Spleen (tissue), 11 donors: ENCODE results near the gene OTUD6A. TPM values are rescaled to one million over a fixed set of nuclear protein-coding genes. Genes with fewer than 3 reads are reported as not detected.

Experiments
- DNase-seq: peaks from one replicate; pipeline ENCODE4 v3.0.0-alpha.2; 2020
- H3K27ac ChIP-seq, 8 donors: fragments of 200-600 bp; sonication (generic) in 7 of 8; 1 replicate in 4 of 8; 2 replicates in 4 of 8; pipeline versions ENCODE4 v1.5.0 to v1.8.0; 2016 to 2021; ENCODE audit warnings: inconsistent platforms in 4 of 8, mild to moderate bottlenecking in 4 of 8, moderate library complexity in 1 of 8
- H3K27me3 ChIP-seq, 7 donors: fragments of 200-600 bp; sonication (generic) in 6 of 7; replicated peaks in 1 of 7; 1 replicate in 4 of 7; 2 replicates in 3 of 7; pipeline versions ENCODE4 v1.5.0 to v1.8.0; 2016 to 2021; ENCODE audit warnings: inconsistent platforms in 3 of 7, mild to moderate bottlenecking in 1 of 7
- H3K36me3 ChIP-seq, 6 donors: fragments of 200-600 bp; sonication (generic) in 5 of 6; 1 replicate in 4 of 6; 2 replicates in 2 of 6; pipeline versions ENCODE4 v1.5.0 to v1.8.0; 2016 to 2021; ENCODE audit warnings: inconsistent platforms in 2 of 6
- H3K4me1 ChIP-seq, 6 donors: fragments of 200-600 bp; sonication (generic) in 5 of 6; 1 replicate in 3 of 6; 2 replicates in 3 of 6; pipeline versions ENCODE4 v1.5.0 to v1.8.0; 2016 to 2021; ENCODE audit warnings: inconsistent platforms in 3 of 6
- H3K4me3 ChIP-seq, 8 donors: fragments of 200-600 bp; sonication (generic) in 7 of 8; 1 replicate in 4 of 8; 2 replicates in 4 of 8; pipeline versions ENCODE4 v1.5.0 to v1.8.0; 2016 to 2021; ENCODE audit warnings: inconsistent platforms in 4 of 8, mild to moderate bottlenecking in 4 of 8, moderate library complexity in 2 of 8
- H3K9me3 ChIP-seq, 8 donors: fragments of 200-600 bp; sonication (generic) in 7 of 8; 1 replicate in 4 of 8; 2 replicates in 4 of 8; pipeline versions ENCODE4 v1.5.0 to v1.8.0; 2016 to 2021; ENCODE audit warnings: inconsistent platforms in 4 of 8
- POLR2A ChIP-seq, 3 donors: fragments of 450-650 bp; IDR thresholded peaks; one replicate each; pipeline ENCODE4 v1.5.1; 2017; ENCODE audit warnings: antibody characterized with exemption in 3 of 3, mild to moderate bottlenecking in 1 of 3
- POLR2AphosphoS5 ChIP-seq, 3 donors: sonication (generic); formaldehyde crosslinking; IDR thresholded peaks; one replicate each; pipeline ENCODE4 v1.5.1; 2017; ENCODE audit warnings: antibody characterized with exemption in 3 of 3
- WGBS, 5 donors: extraction: QIAGEN DNeasy Blood & Tissue Kit in 3 of 5; methylation state at CpG; one replicate each; pipeline versions ENCODE4 v1.1.5 to v1.1.7; 2013 to 2018; 5-methylcytosine and 5-hydroxymethylcytosine counted together
- intact Hi-C: fragments of 100-400 bp; cut with DNase I; formaldehyde crosslinking; loops from one replicate; pipeline ENCODE4 v1.15.0; 2023; ENCODE audit warnings: low total_unique reads
- polyA plus RNA-seq, 3 donors: library from polyadenylated mRNA; stranded (reverse); fragments of 200-250 nt; gene quantifications; one replicate each; pipeline ENCODE4 v1.2.1, GENCODE V29; 2013
- total RNA-seq, 7 donors: library from RNA; depleted of rRNA in 3 of 7; stranded (reverse); fragments of >200 nt in 3 of 7; fragmentation: NEBNext Ultra II Directional in 4 of 7; extraction: Animal tissue kit (Norgen Biotek cat#: 25700) in 4 of 7; gene quantifications; one replicate each; pipeline versions ENCODE4 v1.1.0 to v1.2.1, GENCODE V29; 2016 to 2021
- TF ChIP-seq, protein P1 (sequence below), 11 experiments: fragments of 200-600 bp in 7 of 11; fragments of 450-650 bp in 4 of 11; sonication (generic) in 4 of 11; IDR thresholded peaks in 8 of 11; conservative IDR thresholded peaks in 3 of 11; 1 replicate in 7 of 11; 2 replicates in 4 of 11; pipeline versions ENCODE4 v1.4.0 to v1.8.0; 2016 to 2021; ENCODE audit warnings: antibody characterized with exemption in 11 of 11, inconsistent platforms in 4 of 11, mild to moderate bottlenecking in 1 of 11
- donor health status: healthy with polysubstance abuse.
- donor health status: DM: no; HTN: no; CAD: no; lungs with moderate emphysema.
- donor health status: DM: no; HTN: no; CAD: no.
- donor health status: Bipolar disorder and iron deficiency.
- donor health status: healthy.
- donor health status: DM: no; HTN: no; CAD: no.
- donor health status: DM: yes; HTN: yes; CAD: no.

The OTUD6A gene
- total and polyA plus RNA-seq, 10 donors: not detected

DNA sequence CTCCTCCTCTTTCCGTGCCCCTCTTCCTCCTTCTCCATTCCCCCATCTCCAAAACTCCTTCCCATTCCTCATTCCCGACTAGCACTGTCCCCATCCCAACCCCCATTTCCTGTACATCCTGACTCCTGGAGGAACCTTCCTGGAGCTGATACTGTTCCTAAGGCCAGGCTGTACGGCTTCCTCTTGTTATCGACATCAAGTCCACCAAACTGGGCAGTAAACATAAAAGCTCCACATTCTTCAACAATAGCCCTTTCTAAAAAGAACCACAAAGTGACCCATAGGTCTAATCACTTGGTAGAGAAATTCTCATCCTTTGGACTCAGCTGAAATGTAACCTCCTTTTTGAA lies 35.4 kb upstream of the OTUD6A start:
- H3K27ac ChIP-seq: no peak overlapping the region
- DNase-seq: no peak
- WGBS, 5 donors: 37 to 52% (median 43%) methylated on average over 4 of the region's 4 CpGs
- peaks cover 0 to 12% (median 0%) of the 10 kb centered on the region in 6 donors for H3K4me1 ChIP-seq
- H3K9me3 ChIP-seq: no peaks in the 10 kb centered on the region
- peaks cover 0 to 24% (median 0%) of the 10 kb centered on the region in 7 donors for H3K27me3 ChIP-seq
- TF ChIP-seq, protein P1, sequence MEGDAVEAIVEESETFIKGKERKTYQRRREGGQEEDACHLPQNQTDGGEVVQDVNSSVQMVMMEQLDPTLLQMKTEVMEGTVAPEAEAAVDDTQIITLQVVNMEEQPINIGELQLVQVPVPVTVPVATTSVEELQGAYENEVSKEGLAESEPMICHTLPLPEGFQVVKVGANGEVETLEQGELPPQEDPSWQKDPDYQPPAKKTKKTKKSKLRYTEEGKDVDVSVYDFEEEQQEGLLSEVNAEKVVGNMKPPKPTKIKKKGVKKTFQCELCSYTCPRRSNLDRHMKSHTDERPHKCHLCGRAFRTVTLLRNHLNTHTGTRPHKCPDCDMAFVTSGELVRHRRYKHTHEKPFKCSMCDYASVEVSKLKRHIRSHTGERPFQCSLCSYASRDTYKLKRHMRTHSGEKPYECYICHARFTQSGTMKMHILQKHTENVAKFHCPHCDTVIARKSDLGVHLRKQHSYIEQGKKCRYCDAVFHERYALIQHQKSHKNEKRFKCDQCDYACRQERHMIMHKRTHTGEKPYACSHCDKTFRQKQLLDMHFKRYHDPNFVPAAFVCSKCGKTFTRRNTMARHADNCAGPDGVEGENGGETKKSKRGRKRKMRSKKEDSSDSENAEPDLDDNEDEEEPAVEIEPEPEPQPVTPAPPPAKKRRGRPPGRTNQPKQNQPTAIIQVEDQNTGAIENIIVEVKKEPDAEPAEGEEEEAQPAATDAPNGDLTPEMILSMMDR (IDR thresholded peaks at IDR 0.05 in 8 of 11, conservative IDR thresholded peaks at IDR 0.05 in 3 of 11): no peak
- no peak for TF ChIP-seq POLR2A (IDR thresholded peaks at IDR 0.05)
- TF ChIP-seq POLR2AphosphoS5 (IDR thresholded peaks at IDR 0.05): no peak
- no peaks in the 10 kb centered on the region for H3K36me3 ChIP-seq
- H3K4me3 ChIP-seq: no peak overlapping the region
- intact Hi-C loops: no loop called here

DNA sequence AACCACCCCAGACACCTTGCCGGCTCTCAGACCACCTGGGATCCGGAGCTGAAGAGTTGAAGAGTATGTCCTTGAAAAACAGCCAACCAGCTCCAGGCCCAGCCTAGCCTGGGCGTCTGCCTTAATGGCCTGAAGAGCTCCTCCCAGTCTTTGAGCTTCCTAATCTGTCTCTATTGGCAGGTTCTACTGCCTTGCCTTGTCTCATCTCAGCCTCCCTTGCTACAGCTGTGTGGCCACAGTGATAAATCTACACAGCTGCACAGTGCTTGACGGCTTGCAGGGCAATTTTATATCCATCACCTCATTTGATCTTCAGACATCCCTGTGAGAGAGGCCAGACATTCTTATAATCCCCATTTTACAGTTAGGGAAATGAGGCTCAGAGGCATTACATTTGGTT lies 32.4 kb upstream of the OTUD6A start:
- WGBS, 5 donors: 53 to 79% (median 60%) methylated on average over 2 to 4 of the region's 4 CpGs
- H3K4me3 ChIP-seq: no peak overlapping the region
- H3K4me1 ChIP-seq: peaks cover 0 to 12% (median 0%) of the 10 kb centered on the region in 6 donors
- TF ChIP-seq POLR2A (IDR thresholded peaks at IDR 0.05): no peak
- TF ChIP-seq, protein P1 (IDR thresholded peaks at IDR 0.05 in 8 of 11, conservative IDR thresholded peaks at IDR 0.05 in 3 of 11): no peak
- no peak for TF ChIP-seq POLR2AphosphoS5 (IDR thresholded peaks at IDR 0.05)
- no peaks in the 10 kb centered on the region for H3K36me3 ChIP-seq
- DNase-seq: peak; percentile 54
- intact Hi-C loops: no loop called here
- no peaks in the 10 kb centered on the region for H3K9me3 ChIP-seq
- H3K27ac ChIP-seq: no peak overlapping the region
- H3K27me3 ChIP-seq: peaks cover 0 to 25% (median 0%) of the 10 kb centered on the region in 7 donors

DNA sequence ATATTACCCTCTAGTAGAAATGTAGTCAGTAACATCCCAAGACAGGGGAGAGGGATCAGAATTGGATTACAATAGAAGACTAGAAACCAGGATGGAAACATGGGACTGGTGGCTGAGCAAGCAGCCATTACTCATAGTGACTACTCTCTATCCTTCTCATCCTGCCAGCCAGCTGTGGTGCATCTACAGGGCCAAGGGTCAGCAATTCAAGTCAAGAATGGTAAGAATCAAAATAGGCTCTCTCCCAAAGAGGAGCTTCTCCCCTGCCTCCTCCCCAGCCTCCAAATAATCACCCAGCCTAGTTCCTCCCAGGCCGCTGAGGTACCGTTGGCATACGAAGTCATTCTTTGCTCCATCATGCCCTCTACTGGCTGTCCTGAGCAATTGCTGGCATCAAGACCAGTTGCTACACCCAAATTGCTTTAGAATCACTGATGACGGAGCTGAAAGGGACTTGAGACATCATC lies 31.9 kb upstream of the OTUD6A start:
- Histone ChIP-seq H3K36me3 (no peaks in the 10 kb centered on the region), H3K4me1 (peaks cover 0 to 12% (median 0%) of the 10 kb centered on the region in 6 donors), H3K9me3 (no peaks in the 10 kb centered on the region), H3K4me3 (no peak overlapping the region), H3K27ac (no peak overlapping the region), H3K27me3 (peaks cover 0 to 25% (median 0%) of the 10 kb centered on the region in 7 donors)
- TF ChIP-seq POLR2AphosphoS5 (IDR thresholded peaks at IDR 0.05): no peak
- no peak for TF ChIP-seq POLR2A (IDR thresholded peaks at IDR 0.05)
- TF ChIP-seq, protein P1 (IDR thresholded peaks at IDR 0.05 in 8 of 11, conservative IDR thresholded peaks at IDR 0.05 in 3 of 11): peak in 10 of 11 experiments; percentile 40 to 75 (median 67)
- 2 to 8% (median 5%) methylated on average over 4 of the region's 4 CpGs for WGBS, 5 donors
- intact Hi-C loops: no loop called here
- DNase-seq: peak; percentile 45

DNA sequence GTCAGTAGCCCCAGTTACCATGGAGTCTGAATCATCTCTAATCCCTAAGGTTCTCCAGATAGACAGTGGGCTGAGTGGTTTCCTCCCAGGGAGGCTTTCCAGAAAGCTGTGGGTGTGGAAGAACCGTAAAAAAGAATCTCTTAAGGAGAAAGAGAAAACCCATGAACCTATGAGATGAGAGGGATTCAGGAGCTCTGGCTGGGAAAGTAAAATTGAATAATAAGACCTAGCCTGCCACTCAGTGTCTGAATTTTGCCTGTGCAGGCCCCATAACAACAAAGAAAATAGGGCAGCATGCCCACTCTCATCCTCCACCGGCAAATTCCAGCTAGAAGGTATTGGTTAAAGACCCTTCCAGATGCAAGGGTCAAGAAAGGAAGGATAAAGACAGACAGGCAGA lies 29.5 kb upstream of the OTUD6A start:
- intact Hi-C loops: no loop called here
- DNase-seq: no peak
- Histone ChIP-seq H3K27ac (no peak overlapping the region), H3K4me1 (no peaks in the 10 kb centered on the region), H3K4me3 (no peak overlapping the region), H3K36me3 (no peaks in the 10 kb centered on the region), H3K27me3 (peaks cover 0 to 24% (median 0%) of the 10 kb centered on the region in 7 donors), H3K9me3 (no peaks in the 10 kb centered on the region)
- WGBS, 5 donors: 64 to 88% (median 73%) methylated on average over 2 of the region's 2 CpGs
- TF ChIP-seq POLR2AphosphoS5 (IDR thresholded peaks at IDR 0.05): no peak
- TF ChIP-seq, protein P1 (IDR thresholded peaks at IDR 0.05 in 8 of 11, conservative IDR thresholded peaks at IDR 0.05 in 3 of 11): no peak
